HG03565 (cell line): ENCODE data around the gene CA7.
A peak's percentile ranks its signal among the peaks of the same experiment; 100 is the strongest.

Experiments used
- ATAC-seq: cut with Tn5 transposase; IDR thresholded peaks from one replicate; pipeline ENCODE4 v1.9.1; 2021; ENCODE audit warnings: mild to moderate bottlenecking, moderate library complexity; ENCODE audit not compliant: unreplicated experiment

The CA7 gene

GRCh38 chr16:66844342-66845079 is at the start of gene CA7:
Gene CA7, plus strand, starts transcription at chr16:66844414. Its CDS starts 74 bp downstream, at chr16:66844488.
- ATAC-seq: no peak

- no peak for ATAC-seq
Measured at GRCh38 chr16:66798161-66798560, 46.1 kb upstream of the CA7 start.

DNA sequence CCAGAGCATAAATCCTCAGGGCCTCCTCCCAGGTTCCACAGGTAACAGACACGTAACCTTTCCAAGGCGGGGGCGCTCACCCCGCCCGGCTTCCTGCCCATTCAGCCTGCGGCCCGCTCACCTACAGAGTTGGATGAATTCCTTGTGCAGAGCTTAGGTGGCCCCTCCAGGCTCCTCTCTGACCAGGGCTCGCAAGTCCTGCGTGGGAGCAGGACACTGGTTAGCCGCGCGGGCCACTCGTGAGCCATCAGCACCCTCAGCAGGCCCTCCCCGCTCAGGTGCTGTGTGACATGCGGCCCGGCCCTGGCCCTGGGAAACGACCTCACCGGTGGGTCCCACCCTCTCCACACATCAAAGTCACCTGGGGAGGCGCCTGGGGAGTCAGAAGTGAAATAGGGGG is 43.4 kb upstream of the CA7 start:
- ATAC-seq: no peak

DNA sequence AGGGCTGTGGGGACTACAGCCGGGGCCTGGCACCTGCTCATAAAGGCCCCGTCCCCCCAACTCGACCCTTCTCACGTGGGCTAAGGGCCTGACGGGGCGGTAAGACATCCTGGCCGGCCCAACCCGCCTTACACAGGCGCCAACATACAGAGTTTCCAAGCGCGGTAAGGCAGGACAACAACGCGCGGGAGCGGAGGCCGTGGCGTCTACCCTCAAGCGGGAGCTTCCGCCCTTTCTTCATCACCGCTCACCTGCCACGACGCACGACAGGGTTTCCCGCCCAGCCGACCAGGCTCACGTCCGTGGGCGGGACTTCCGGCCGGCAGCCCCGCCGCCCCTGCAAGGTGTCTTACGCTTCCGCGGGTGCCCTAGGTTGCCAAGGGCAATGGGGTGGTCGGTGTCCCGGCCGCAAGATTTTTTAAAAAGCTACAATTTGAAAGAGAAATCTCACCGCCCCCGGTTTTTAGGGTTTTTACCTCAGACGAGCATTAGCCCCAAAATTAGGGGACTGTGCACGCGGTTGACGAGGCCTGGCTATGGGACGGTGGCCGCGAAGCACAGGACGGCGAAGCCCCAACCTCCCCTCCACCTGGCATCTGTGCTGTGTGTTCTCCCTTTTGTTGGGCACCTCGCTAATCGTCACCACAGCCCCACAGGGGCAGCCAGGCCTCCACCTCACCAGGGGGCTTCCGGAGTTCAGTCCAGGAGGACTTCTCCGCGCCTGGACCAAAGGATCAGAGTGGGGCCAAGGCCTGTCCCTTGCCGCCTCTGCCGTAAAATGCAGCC is 42.7 kb upstream of the CA7 start, which contains the start of gene TERB1:
Gene TERB1 (minus strand): TSS at position 265 of the 786 bp plus-strand sequence. CDS start 4,786 bp downstream, outside the sequence.
- ATAC-seq: no peak

- ATAC-seq: no peak
Measured at GRCh38 chr16:66802159-66802558, 42.1 kb upstream of the CA7 start.

DNA sequence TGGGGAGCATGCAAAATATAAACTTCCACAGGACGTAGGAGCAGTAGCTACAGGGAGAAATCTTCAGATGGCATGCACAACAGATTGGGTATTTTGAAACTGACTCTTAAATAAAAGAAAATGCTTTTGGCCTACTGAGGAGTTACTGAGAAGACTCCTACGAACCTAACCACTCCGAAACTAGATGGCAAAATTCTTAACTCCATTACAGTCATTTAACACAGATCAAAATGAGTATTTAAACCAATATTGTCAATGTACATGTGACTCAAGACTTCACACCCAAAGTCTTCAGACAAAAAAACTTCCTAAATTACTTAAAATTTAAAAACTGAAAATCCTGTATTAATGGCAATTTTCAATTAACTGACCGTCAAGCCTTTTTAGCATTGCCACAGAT is 34.4 kb upstream of the CA7 start:
- ATAC-seq: no peak

GRCh38 chr16:66810391-66810790 is 33.8 kb upstream of the CA7 start:
- ATAC-seq: no peak

GRCh38 chr16:66811043-66811442 is 33.2 kb upstream of the CA7 start:
- ATAC-seq: no peak

- no peak for ATAC-seq
Measured at GRCh38 chr16:66814734-66815133, 29.5 kb upstream of the CA7 start.

DNA sequence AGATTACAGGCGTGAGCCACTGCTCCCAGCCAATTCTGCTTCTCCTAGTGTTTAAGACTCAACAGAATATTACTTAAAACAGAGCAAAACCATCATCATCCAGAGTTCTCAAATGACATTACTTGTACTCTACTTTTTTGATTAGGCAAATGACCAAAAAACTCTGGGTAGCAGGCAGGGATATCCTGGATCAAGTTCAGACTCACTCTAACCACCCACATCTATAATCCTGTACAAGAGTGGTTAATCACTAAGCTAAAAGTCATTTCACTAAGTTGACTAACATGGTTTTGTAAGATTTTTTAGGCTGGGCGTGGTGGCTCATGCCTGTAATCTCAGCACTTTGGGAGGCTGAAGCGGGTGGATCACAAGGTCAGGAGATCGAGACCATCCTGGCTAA is 20.2 kb upstream of the CA7 start:
- no peak for ATAC-seq

GRCh38 chr16:66830422-66831404 is 13.5 kb upstream of the CA7 start, which contains the start of gene NAE1:
Gene NAE1, minus strand, starts transcription at chr16:66830976. Its CDS starts 77 bp downstream, at chr16:66830899.
- ATAC-seq: peak; percentile 89

GRCh38 chr16:66832190-66832589 is 12.0 kb upstream of the CA7 start:
- no peak for ATAC-seq

GRCh38 chr16:66832661-66833305 is 11.4 kb upstream of the CA7 start:
- no peak for ATAC-seq

GRCh38 chr16:66834746-66835145 is 9.5 kb upstream of the CA7 start:
- no peak for ATAC-seq

DNA sequence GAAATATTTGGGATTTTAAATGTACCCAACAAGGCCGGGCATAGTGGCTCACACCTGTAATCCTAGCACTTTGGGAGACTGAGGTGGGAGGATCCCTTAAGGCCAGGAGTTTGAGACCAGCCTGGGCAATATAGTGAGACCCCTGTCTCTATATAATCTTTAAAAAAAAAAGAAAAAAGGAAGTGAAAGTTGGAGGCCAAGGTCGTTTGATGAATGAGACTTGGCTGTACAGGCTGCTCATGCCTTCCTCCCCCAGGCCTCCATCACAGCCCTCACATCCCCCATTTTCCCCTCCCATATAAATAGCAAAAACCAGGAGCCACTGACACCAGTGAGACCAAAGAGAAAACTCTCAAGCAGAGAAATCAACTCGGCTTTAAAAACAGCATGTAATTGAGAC is 3.3 kb upstream of the CA7 start:
- no peak for ATAC-seq

- ATAC-seq: no peak
Measured at GRCh38 chr16:66841366-66841765, 2.8 kb upstream of the CA7 start.

DNA sequence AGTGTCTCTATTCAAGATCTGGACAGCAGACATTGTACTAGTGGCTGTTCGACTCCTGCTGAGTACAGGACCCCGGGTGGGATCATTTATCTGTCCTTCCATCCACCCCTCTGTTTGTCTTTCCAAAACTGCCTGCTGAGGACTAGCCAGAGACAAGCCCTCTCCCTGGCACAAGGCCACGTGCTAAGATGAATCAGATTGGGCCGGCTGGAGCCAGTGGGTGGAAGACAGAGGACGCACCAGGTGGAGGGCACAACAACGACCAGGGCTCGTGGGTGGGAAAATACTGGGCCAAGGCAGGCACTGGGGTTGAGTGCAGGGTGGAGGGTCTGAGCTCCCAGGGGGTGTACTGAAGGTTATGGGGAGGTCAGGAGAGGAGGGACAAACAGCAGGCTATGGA is 1.4 kb upstream of the CA7 start:
- no peak for ATAC-seq

- ATAC-seq: no peak
Measured at GRCh38 chr16:66843191-66843590, 1.0 kb upstream of the CA7 start.

DNA sequence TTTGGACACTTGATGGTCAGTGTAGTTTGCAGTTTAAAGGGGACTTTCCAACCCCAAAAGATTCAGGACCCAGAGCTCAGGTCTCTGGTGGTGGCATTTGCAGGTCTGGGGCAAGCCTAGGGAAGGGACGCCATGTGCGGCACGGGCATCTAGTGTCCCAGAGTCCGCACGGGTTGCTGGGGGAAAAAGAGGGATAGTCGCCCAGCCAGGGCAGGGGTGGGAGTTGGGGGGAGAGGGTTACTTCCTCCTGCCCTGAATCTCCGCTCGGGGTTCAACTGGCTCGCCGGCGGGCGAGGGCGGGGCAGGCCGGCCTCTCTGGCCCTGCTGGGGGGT is 239 bp upstream of the CA7 start:
- no peak for ATAC-seq

DNA sequence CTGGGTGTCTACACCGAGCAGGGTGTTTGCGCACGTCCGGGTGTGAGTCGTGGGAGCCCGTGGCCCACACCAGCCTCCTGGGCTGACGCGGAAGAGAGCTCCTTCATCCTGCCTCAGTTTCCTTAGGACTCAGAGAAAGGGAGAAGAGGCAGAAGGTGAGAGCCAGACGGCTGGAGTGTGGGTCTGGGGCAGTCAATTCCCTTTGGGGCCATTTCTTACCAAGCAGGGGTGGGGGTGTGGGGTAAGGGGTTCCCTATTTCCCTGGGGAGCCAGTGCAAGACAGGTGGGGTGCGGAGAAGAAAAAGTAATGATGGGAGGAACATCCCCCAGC is 831 bp downstream of the CA7 start:
- no peak for ATAC-seq

DNA sequence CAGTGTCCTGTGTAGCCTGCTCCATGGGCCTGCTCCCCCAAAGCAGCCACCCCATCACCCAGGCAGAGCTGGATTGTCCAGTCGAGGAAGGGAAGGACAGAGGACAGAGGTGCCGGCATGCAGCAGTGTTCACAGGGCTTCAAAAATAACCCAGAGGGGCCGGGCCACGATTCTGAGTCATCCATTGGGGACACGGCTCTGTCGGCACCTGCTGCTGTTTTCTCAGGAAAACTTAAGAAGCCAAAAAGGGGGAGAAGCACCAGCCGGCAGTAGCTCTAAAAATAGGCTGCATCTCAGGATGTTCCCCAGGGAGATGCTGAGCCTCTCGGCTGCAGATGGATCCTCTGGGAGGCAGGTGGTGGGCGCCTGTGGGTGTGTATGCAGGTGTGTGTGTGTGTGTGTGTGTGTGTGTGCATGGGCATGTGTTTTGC is 1.6 kb downstream of the CA7 start:
- ATAC-seq: no peak
